Measurements from ENCODE around the gene RNF13.
A peak's percentile ranks its signal among the peaks of the same experiment; 100 is the strongest.

The RNF13 gene

GRCh38 chr3:150005243-150006112, 192.5 kb downstream of the RNF13 start:
- peak; percentile 60 for DNase-seq

GRCh38 chr3:150006794-150007193, 193.8 kb downstream of the RNF13 start:
- no peak for DNase-seq

All from HCEC 1CT (cell line).